Measurements from ENCODE around the gene PDE10A. TPM values are rescaled to one million over a fixed set of nuclear protein-coding genes. Genes with fewer than 3 reads are reported as not detected.

Gene PDE10A
- total and polyA plus RNA-seq, 9 donors = 5.9 to 344 (median 88.7) TPM

- Histone ChIP-seq H3K27ac (no peak overlapping the region), H3K36me3 (no peaks in the 10 kb centered on the region)
Measured at GRCh38 chr6:165365371-165365770, 297.7 kb downstream of the PDE10A start.

GRCh38 chr6:165345700-165346099, 317.3 kb downstream of the PDE10A start:
- 77 to 95% (median 81%) methylated on average over 4 of the region's 4 CpGs for WGBS, 3 donors
- TF ChIP-seq, protein P1, sequence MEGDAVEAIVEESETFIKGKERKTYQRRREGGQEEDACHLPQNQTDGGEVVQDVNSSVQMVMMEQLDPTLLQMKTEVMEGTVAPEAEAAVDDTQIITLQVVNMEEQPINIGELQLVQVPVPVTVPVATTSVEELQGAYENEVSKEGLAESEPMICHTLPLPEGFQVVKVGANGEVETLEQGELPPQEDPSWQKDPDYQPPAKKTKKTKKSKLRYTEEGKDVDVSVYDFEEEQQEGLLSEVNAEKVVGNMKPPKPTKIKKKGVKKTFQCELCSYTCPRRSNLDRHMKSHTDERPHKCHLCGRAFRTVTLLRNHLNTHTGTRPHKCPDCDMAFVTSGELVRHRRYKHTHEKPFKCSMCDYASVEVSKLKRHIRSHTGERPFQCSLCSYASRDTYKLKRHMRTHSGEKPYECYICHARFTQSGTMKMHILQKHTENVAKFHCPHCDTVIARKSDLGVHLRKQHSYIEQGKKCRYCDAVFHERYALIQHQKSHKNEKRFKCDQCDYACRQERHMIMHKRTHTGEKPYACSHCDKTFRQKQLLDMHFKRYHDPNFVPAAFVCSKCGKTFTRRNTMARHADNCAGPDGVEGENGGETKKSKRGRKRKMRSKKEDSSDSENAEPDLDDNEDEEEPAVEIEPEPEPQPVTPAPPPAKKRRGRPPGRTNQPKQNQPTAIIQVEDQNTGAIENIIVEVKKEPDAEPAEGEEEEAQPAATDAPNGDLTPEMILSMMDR (IDR thresholded peaks at IDR 0.05) = no peak

More at GRCh38 chr6:165365371-165365770, 297.7 kb downstream of the PDE10A start:
- TF ChIP-seq, protein P1 (IDR thresholded peaks at IDR 0.05) = no peak
- no peak for TF ChIP-seq POLR2A (IDR thresholded peaks at IDR 0.05)
- TF ChIP-seq EP300 (IDR thresholded peaks at IDR 0.05) = no peak
- H3K4me1 ChIP-seq (ENCODE audit: insufficient read depth) = no peaks in the 10 kb centered on the region
- no peaks in the 10 kb centered on the region for H3K27me3 ChIP-seq
- H3K9me3 ChIP-seq = peaks cover 0 to 2% of the 10 kb centered on the region in 2 donors
- DNase-seq = no peak
- WGBS, 3 donors = 76 to 95% (median 88%) methylated on average over 1 of the region's 1 CpG
- no peak overlapping the region for H3K4me3 ChIP-seq
- intact Hi-C loops (cut with DNase I) = no loop called here

DNA sequence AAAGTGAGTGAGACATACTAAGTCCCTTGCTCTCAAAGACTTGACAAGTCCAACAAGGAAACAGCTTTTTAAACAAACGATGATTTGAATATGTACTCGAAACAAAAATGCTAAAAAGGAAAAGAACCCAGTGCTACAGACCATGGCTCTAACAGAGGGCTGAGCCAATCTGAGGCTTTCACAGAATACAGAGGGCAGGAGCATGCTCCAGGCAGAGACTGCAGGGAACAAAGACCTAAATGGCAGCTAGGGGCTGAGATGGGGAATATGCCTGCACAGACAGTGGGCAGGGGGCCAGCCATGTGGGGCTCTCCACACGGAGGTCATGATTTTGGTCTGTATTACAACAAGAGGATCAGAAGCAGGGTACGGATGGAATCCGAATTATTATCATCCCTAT, 322.5 kb downstream of the PDE10A start:
- WGBS, 3 donors = 72 to 89% (median 77%) methylated on average over 5 of the region's 5 CpGs
- Histone ChIP-seq H3K4me3 (no peak overlapping the region), H3K9me3 (no peaks in the 10 kb centered on the region), H3K36me3 (no peaks in the 10 kb centered on the region), H3K4me1 (ENCODE audit: insufficient read depth) (no peaks in the 10 kb centered on the region), H3K27ac (no peak overlapping the region), H3K27me3 (no peaks in the 10 kb centered on the region)
- TF ChIP-seq EP300 (IDR thresholded peaks at IDR 0.05) = no peak
- TF ChIP-seq, protein P1 (IDR thresholded peaks at IDR 0.05) = no peak
- no peak for TF ChIP-seq POLR2A (IDR thresholded peaks at IDR 0.05)
- intact Hi-C loops (cut with DNase I) = no loop called here
- DNase-seq = no peak

More at GRCh38 chr6:165345700-165346099, 317.3 kb downstream of the PDE10A start:
- Histone ChIP-seq H3K4me3 (no peak overlapping the region), H3K27me3 (no peaks in the 10 kb centered on the region), H3K27ac (no peak overlapping the region), H3K36me3 (no peaks in the 10 kb centered on the region), H3K4me1 (ENCODE audit: insufficient read depth) (no peaks in the 10 kb centered on the region), H3K9me3 (no peaks in the 10 kb centered on the region)
- intact Hi-C loops (cut with DNase I) = no loop called here
- DNase-seq = no peak

DNA sequence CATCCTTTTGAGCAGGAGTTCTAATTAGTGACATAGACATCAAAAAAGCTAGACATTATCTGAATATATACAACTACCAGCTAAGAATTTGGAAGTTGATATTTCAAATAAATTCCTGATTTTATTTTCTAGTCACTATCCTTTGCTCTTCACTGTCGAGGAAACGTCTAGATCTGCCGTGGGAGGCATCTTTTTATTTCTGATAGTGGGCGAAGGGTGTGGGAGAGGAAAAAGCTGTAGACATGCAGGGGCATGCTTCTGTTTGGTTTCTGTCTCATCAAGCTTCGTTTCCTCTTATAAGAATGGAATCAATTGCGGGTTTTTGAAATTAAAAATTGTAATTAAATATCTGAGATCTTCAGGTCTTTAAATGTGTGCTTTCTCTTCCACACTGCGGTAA, 337.4 kb downstream of the PDE10A start:
- Histone ChIP-seq H3K27ac (no peak overlapping the region), H3K4me1 (ENCODE audit: insufficient read depth) (no peaks in the 10 kb centered on the region), H3K27me3 (no peaks in the 10 kb centered on the region), H3K9me3 (no peaks in the 10 kb centered on the region), H3K4me3 (no peak overlapping the region), H3K36me3 (no peaks in the 10 kb centered on the region)
- intact Hi-C loops (cut with DNase I) = no loop called here
- no peak for DNase-seq
- TF ChIP-seq, protein P1 (IDR thresholded peaks at IDR 0.05) = no peak
- TF ChIP-seq EP300 (IDR thresholded peaks at IDR 0.05) = no peak
- TF ChIP-seq POLR2A (IDR thresholded peaks at IDR 0.05) = no peak
- 55 to 65% (median 61%) methylated on average over 7 of the region's 7 CpGs for WGBS, 3 donors

All from ovary (tissue), 9 donors.